Endothelial cell of umbilical vein (primary cell): ENCODE results near the gene ANKRD44. TPM values are rescaled to one million over a fixed set of nuclear protein-coding genes. Genes with fewer than 3 reads are reported as not detected.

Experiments
- BruUV-seq: library from RNA; stranded (reverse); fragments of 400-500 nt; replicated peaks from 2 replicates; lab custom pipeline; 2021; lab: Mats Ljungman, UMichigan
- CTCF ChIA-PET: fragments of 300-600, 350-600 bp; sonication (Branson Sonifier 250); formaldehyde crosslinking; loops from one replicate; lab custom pipeline; 2021; ENCODE audit warnings: antibody characterized with exemption, inconsistent platforms; lab: Charles Lee
- POLR2A ChIA-PET: fragments of 300-600, 350-600 bp; sonication (Branson Sonifier 250); formaldehyde crosslinking; loops from one replicate; lab custom pipeline; 2021; ENCODE audit warnings: antibody characterized with exemption, inconsistent platforms; lab: Charles Lee
- DNase-seq: peaks from one replicate; pipeline ENCODE4 v3.0.0-alpha.2; 2011; ENCODE audit warnings: low read depth, low spot score
- FAIRE-seq: peaks from 2 replicates; lab custom pipeline; 2011; peaks lifted over from hg19 to GRCh38; lab: Jason Lieb, UNC
- H2AFZ ChIP-seq: 2 replicates; pipeline ENCODE4 v1.6.0; 2012; ENCODE audit warnings: low read depth, low read length, control low read depth, inconsistent platforms
- H3K27ac ChIP-seq: 2 replicates; pipeline ENCODE4 v1.5.1; 2011; ENCODE audit warnings: low read depth, mild to moderate bottlenecking, control low read depth, low read length, moderate library complexity; ENCODE audit not compliant: insufficient read depth
- H3K27me3 ChIP-seq, 2 experiments: 2 replicates each; pipeline versions ENCODE4 v1.6.0 to v1.6.1; 2011; ENCODE audit warnings: low read length in 2 of 2, mixed read lengths in 1 of 2; ENCODE audit not compliant: control insufficient read depth in 2 of 2, insufficient read depth in 2 of 2
- H3K36me3 ChIP-seq, 2 experiments: 2 replicates in 1 of 2; 3 replicates in 1 of 2; pipeline ENCODE4 v1.5.1; 2011; ENCODE audit warnings: low read length in 2 of 2, mild to moderate bottlenecking in 1 of 2, moderate library complexity in 1 of 2; ENCODE audit not compliant: control insufficient read depth in 2 of 2, insufficient read depth in 2 of 2; ENCODE audit errors: extremely low read depth in 1 of 2
- H3K4me1 ChIP-seq: 3 replicates; pipeline ENCODE4 v1.5.1; 2011; ENCODE audit warnings: mild to moderate bottlenecking, low read length; ENCODE audit not compliant: control insufficient read depth, insufficient read depth; ENCODE audit errors: extremely low read depth
- H3K4me2 ChIP-seq: 2 replicates; pipeline ENCODE4 v1.6.1; 2011; ENCODE audit warnings: low read length, control low read depth, mixed read lengths; ENCODE audit not compliant: insufficient read depth
- H3K4me3 ChIP-seq, 3 experiments: fragments of 200-600 bp in 1 of 3; sonication (generic), shearing (Covaris generic) in 1 of 3; replicated peaks in 1 of 3; 2 replicates each; pipeline ENCODE4 v1.5.1; 2011 to 2016; ENCODE audit warnings: control low read depth in 3 of 3, low read length in 3 of 3, mild to moderate bottlenecking in 2 of 3, inconsistent platforms in 1 of 3, low read depth in 1 of 3, moderate library complexity in 1 of 3; ENCODE audit not compliant: insufficient read depth in 1 of 3
- H3K79me2 ChIP-seq: 2 replicates; pipeline ENCODE4 v1.6.0; 2012; ENCODE audit warnings: low read length, inconsistent platforms; ENCODE audit not compliant: control insufficient read depth, insufficient read depth
- H3K9ac ChIP-seq: replicated peaks from 2 replicates; pipeline ENCODE3; 2011; ENCODE audit warnings: low read length, control low read depth; ENCODE audit not compliant: insufficient read depth; ENCODE audit errors: extremely low read depth
- H3K9me1 ChIP-seq: replicated peaks from 3 replicates; pipeline ENCODE4 v1.6.0; 2011; ENCODE audit warnings: mild to moderate bottlenecking, low read length; ENCODE audit not compliant: control insufficient read depth, insufficient read depth; ENCODE audit errors: extremely low read depth
- H3K9me3 ChIP-seq: replicated peaks from 2 replicates; pipeline ENCODE4 v1.5.1; 2012; ENCODE audit warnings: low read length, inconsistent platforms; ENCODE audit not compliant: control insufficient read depth, insufficient read depth
- H4K20me1 ChIP-seq: replicated peaks from 2 replicates; pipeline ENCODE3; 2011; ENCODE audit warnings: mild to moderate bottlenecking, low read length; ENCODE audit not compliant: control insufficient read depth, insufficient read depth; ENCODE audit errors: extremely low read depth
- CTCF ChIP-seq, 2 donors: IDR thresholded peaks; 1 replicate in 1 of 2; 2 replicates in 1 of 2; pipeline ENCODE4 v1.5.1; 2011; ENCODE audit warnings: low read length in 2 of 2, mild to moderate bottlenecking in 2 of 2, moderate library complexity in 2 of 2, control low read depth in 1 of 2, inconsistent platforms in 1 of 2, low read depth in 1 of 2; ENCODE audit not compliant: insufficient read depth in 1 of 2; ENCODE audit errors: extremely low read depth in 1 of 2
- EZH2 ChIP-seq: IDR thresholded peaks from 2 replicates; pipeline ENCODE4 v1.6.1; 2012; ENCODE audit warnings: borderline replicate concordance, low read depth, mild to moderate bottlenecking, moderate library complexity, low read length, inconsistent platforms; ENCODE audit not compliant: severe bottlenecking
- FOS ChIP-seq: IDR thresholded peaks from 2 replicates; pipeline ENCODE4 v1.6.1; 2011; ENCODE audit warnings: mild to moderate bottlenecking, low read length, moderate library complexity, borderline replicate concordance; ENCODE audit not compliant: insufficient read depth
- GATA2 ChIP-seq: IDR thresholded peaks from 2 replicates; pipeline ENCODE4 v1.7.0; 2011; ENCODE audit warnings: low read depth, mild to moderate bottlenecking, moderate library complexity, mixed read lengths, low read length; ENCODE audit not compliant: insufficient read length, insufficient read depth
- JUN ChIP-seq: IDR thresholded peaks from 2 replicates; pipeline ENCODE4 v1.6.1; 2011; ENCODE audit warnings: borderline replicate concordance, low read depth; ENCODE audit not compliant: insufficient read length, insufficient read depth
- MAX ChIP-seq: IDR thresholded peaks from 2 replicates; pipeline ENCODE4 v1.6.1; 2011; ENCODE audit not compliant: insufficient read depth, insufficient read length
- MYC ChIP-seq: IDR thresholded peaks from one replicate; pipeline ENCODE4 v1.6.1; 2011; ENCODE audit warnings: mild to moderate bottlenecking, low read depth, low read length
- POLR2A ChIP-seq: IDR thresholded peaks from 2 replicates; pipeline ENCODE4 v1.6.1; 2012; ENCODE audit warnings: low read depth, mild to moderate bottlenecking, control low read depth, low read length
- POLR2AphosphoS5 ChIP-seq: IDR thresholded peaks from 2 replicates; pipeline ENCODE4 v1.6.1; 2012; ENCODE audit warnings: low read depth, mild to moderate bottlenecking, control low read depth, low read length, moderate library complexity; ENCODE audit not compliant: insufficient read depth
- dilution Hi-C: fragments of 300-500 bp; cut with MboI; formaldehyde crosslinking; loops from one replicate; pipeline ENCODE4 v1.15.0; 2019; ENCODE audit warnings: low sequenced_read_pairs; ENCODE audit not compliant: extremely low pct_ligation_motif_present
- intact Hi-C: fragments of 100-400 bp; cut with micrococcal nuclease; formaldehyde crosslinking; loops from one replicate; pipeline ENCODE4 v1.10.0; 2022
- polyA plus RNA-seq, 4 experiments: library from polyadenylated mRNA; depleted of rRNA in 3 of 4; stranded (reverse) in 3 of 4; unstranded in 1 of 4; fragments of >200 nt; gene quantifications; 2 replicates each; pipeline versions ENCODE4 v1.2.1 to v1.2.3, GENCODE V29; 2011 to 2012; ENCODE audit warnings: missing spikeins in 1 of 4
- total RNA-seq: library from RNA; stranded (reverse); gene quantifications from 2 replicates; pipeline ENCODE4 v1.2.3, GENCODE V29; 2021

The ANKRD44 gene
- total and polyA plus RNA-seq, 2 donors (not counting 3 experiments of a cell fraction or from before 2014, with no cell fraction given), result 3.4 to 6.1 TPM

GRCh38 chr2:196959734-196960338, 350.7 kb downstream of the ANKRD44 start:
- no peak overlapping the region for H3K4me2 ChIP-seq
- POLR2A ChIA-PET, result no interaction called here
- no peaks in the 10 kb centered on the region for H3K9me1 ChIP-seq
- TF ChIP-seq MYC, result no peak
- no peak for TF ChIP-seq JUN
- TF ChIP-seq POLR2A, result no peak
- TF ChIP-seq GATA2, result no peak
- no peak for TF ChIP-seq POLR2AphosphoS5
- no peak for TF ChIP-seq CTCF (IDR thresholded peaks at IDR 0.05; ENCODE audit: extremely low read depth in 1 of 2, insufficient read depth in 1 of 2, low read depth in 1 of 2, low read length in 2 of 2)
- no peak for TF ChIP-seq EZH2
- no peak for TF ChIP-seq FOS
- TF ChIP-seq MAX, result no peak
- CTCF ChIA-PET, result no interaction called here
- no peak overlapping the region for H2AFZ ChIP-seq
- no peak for DNase-seq
- H3K9ac ChIP-seq, result no peak overlapping the region
- no peaks in the 10 kb centered on the region for H4K20me1 ChIP-seq
- no peaks in the 10 kb centered on the region for H3K36me3 ChIP-seq
- FAIRE-seq, result no peak
- no peaks in the 10 kb centered on the region for H3K79me2 ChIP-seq
- no peaks in the 10 kb centered on the region for H3K27me3 ChIP-seq
- no TSS peak for BruUV-seq
- H3K4me3 ChIP-seq, result no peak overlapping the region
- intact Hi-C loops (no loop called here), dilution Hi-C loops (no loop called here)
- peaks cover 7% of the 10 kb centered on the region for H3K4me1 ChIP-seq
- H3K9me3 ChIP-seq, result no peaks in the 10 kb centered on the region
- H3K27ac ChIP-seq, result no peak overlapping the region
